Endothelial cell of umbilical vein (primary cell): ENCODE results near the gene PRPF40A. TPM values are rescaled to one million over a fixed set of nuclear protein-coding genes. Genes with fewer than 3 reads are reported as not detected.
"Not testable (repeated sequence)": the region's sequence is repeated elsewhere in the genome, so short reads cannot be mapped to it uniquely, and the experiment has no call there.

ENCODE experiments used
- BruUV-seq: library from RNA; stranded (reverse); fragments of 400-500 nt; replicated peaks from 2 replicates; lab custom pipeline; 2021; lab: Mats Ljungman, UMichigan
- CTCF ChIA-PET: fragments of 300-600, 350-600 bp; sonication (Branson Sonifier 250); formaldehyde crosslinking; loops from one replicate; lab custom pipeline; 2021; ENCODE audit warnings: antibody characterized with exemption, inconsistent platforms; lab: Charles Lee
- POLR2A ChIA-PET: fragments of 300-600, 350-600 bp; sonication (Branson Sonifier 250); formaldehyde crosslinking; loops from one replicate; lab custom pipeline; 2021; ENCODE audit warnings: antibody characterized with exemption, inconsistent platforms; lab: Charles Lee
- DNase-seq: peaks from one replicate; pipeline ENCODE4 v3.0.0-alpha.2; 2011; ENCODE audit warnings: low read depth, low spot score
- FAIRE-seq: peaks from 2 replicates; lab custom pipeline; 2011; peaks lifted over from hg19 to GRCh38; lab: Jason Lieb, UNC
- H2AFZ ChIP-seq: 2 replicates; pipeline ENCODE4 v1.6.0; 2012; ENCODE audit warnings: low read depth, low read length, control low read depth, inconsistent platforms
- H3K27ac ChIP-seq: 2 replicates; pipeline ENCODE4 v1.5.1; 2011; ENCODE audit warnings: low read depth, mild to moderate bottlenecking, control low read depth, low read length, moderate library complexity; ENCODE audit not compliant: insufficient read depth
- H3K27me3 ChIP-seq, 2 experiments: 2 replicates each; pipeline versions ENCODE4 v1.6.0 to v1.6.1; 2011; ENCODE audit warnings: low read length in 2 of 2, mixed read lengths in 1 of 2; ENCODE audit not compliant: control insufficient read depth in 2 of 2, insufficient read depth in 2 of 2
- H3K36me3 ChIP-seq, 2 experiments: 2 replicates in 1 of 2; 3 replicates in 1 of 2; pipeline ENCODE4 v1.5.1; 2011; ENCODE audit warnings: low read length in 2 of 2, mild to moderate bottlenecking in 1 of 2, moderate library complexity in 1 of 2; ENCODE audit not compliant: control insufficient read depth in 2 of 2, insufficient read depth in 2 of 2; ENCODE audit errors: extremely low read depth in 1 of 2
- H3K4me1 ChIP-seq: 3 replicates; pipeline ENCODE4 v1.5.1; 2011; ENCODE audit warnings: mild to moderate bottlenecking, low read length; ENCODE audit not compliant: control insufficient read depth, insufficient read depth; ENCODE audit errors: extremely low read depth
- H3K4me2 ChIP-seq: 2 replicates; pipeline ENCODE4 v1.6.1; 2011; ENCODE audit warnings: low read length, control low read depth, mixed read lengths; ENCODE audit not compliant: insufficient read depth
- H3K4me3 ChIP-seq, 3 experiments: fragments of 200-600 bp in 1 of 3; sonication (generic), shearing (Covaris generic) in 1 of 3; replicated peaks in 1 of 3; 2 replicates each; pipeline ENCODE4 v1.5.1; 2011 to 2016; ENCODE audit warnings: control low read depth in 3 of 3, low read length in 3 of 3, mild to moderate bottlenecking in 2 of 3, inconsistent platforms in 1 of 3, low read depth in 1 of 3, moderate library complexity in 1 of 3; ENCODE audit not compliant: insufficient read depth in 1 of 3
- H3K79me2 ChIP-seq: 2 replicates; pipeline ENCODE4 v1.6.0; 2012; ENCODE audit warnings: low read length, inconsistent platforms; ENCODE audit not compliant: control insufficient read depth, insufficient read depth
- H3K9ac ChIP-seq: replicated peaks from 2 replicates; pipeline ENCODE3; 2011; ENCODE audit warnings: low read length, control low read depth; ENCODE audit not compliant: insufficient read depth; ENCODE audit errors: extremely low read depth
- H3K9me1 ChIP-seq: replicated peaks from 3 replicates; pipeline ENCODE4 v1.6.0; 2011; ENCODE audit warnings: mild to moderate bottlenecking, low read length; ENCODE audit not compliant: control insufficient read depth, insufficient read depth; ENCODE audit errors: extremely low read depth
- H3K9me3 ChIP-seq: replicated peaks from 2 replicates; pipeline ENCODE4 v1.5.1; 2012; ENCODE audit warnings: low read length, inconsistent platforms; ENCODE audit not compliant: control insufficient read depth, insufficient read depth
- H4K20me1 ChIP-seq: replicated peaks from 2 replicates; pipeline ENCODE3; 2011; ENCODE audit warnings: mild to moderate bottlenecking, low read length; ENCODE audit not compliant: control insufficient read depth, insufficient read depth; ENCODE audit errors: extremely low read depth
- EZH2 ChIP-seq: IDR thresholded peaks from 2 replicates; pipeline ENCODE4 v1.6.1; 2012; ENCODE audit warnings: borderline replicate concordance, low read depth, mild to moderate bottlenecking, moderate library complexity, low read length, inconsistent platforms; ENCODE audit not compliant: severe bottlenecking
- FOS ChIP-seq: IDR thresholded peaks from 2 replicates; pipeline ENCODE4 v1.6.1; 2011; ENCODE audit warnings: mild to moderate bottlenecking, low read length, moderate library complexity, borderline replicate concordance; ENCODE audit not compliant: insufficient read depth
- GATA2 ChIP-seq: IDR thresholded peaks from 2 replicates; pipeline ENCODE4 v1.7.0; 2011; ENCODE audit warnings: low read depth, mild to moderate bottlenecking, moderate library complexity, mixed read lengths, low read length; ENCODE audit not compliant: insufficient read length, insufficient read depth
- JUN ChIP-seq: IDR thresholded peaks from 2 replicates; pipeline ENCODE4 v1.6.1; 2011; ENCODE audit warnings: borderline replicate concordance, low read depth; ENCODE audit not compliant: insufficient read length, insufficient read depth
- MYC ChIP-seq: IDR thresholded peaks from one replicate; pipeline ENCODE4 v1.6.1; 2011; ENCODE audit warnings: mild to moderate bottlenecking, low read depth, low read length
- POLR2A ChIP-seq: IDR thresholded peaks from 2 replicates; pipeline ENCODE4 v1.6.1; 2012; ENCODE audit warnings: low read depth, mild to moderate bottlenecking, control low read depth, low read length
- POLR2AphosphoS5 ChIP-seq: IDR thresholded peaks from 2 replicates; pipeline ENCODE4 v1.6.1; 2012; ENCODE audit warnings: low read depth, mild to moderate bottlenecking, control low read depth, low read length, moderate library complexity; ENCODE audit not compliant: insufficient read depth
- dilution Hi-C: fragments of 300-500 bp; cut with MboI; formaldehyde crosslinking; loops from one replicate; pipeline ENCODE4 v1.15.0; 2019; ENCODE audit warnings: low sequenced_read_pairs; ENCODE audit not compliant: extremely low pct_ligation_motif_present
- intact Hi-C: fragments of 100-400 bp; cut with micrococcal nuclease; formaldehyde crosslinking; loops from one replicate; pipeline ENCODE4 v1.10.0; 2022
- polyA plus RNA-seq, 4 experiments: library from polyadenylated mRNA; depleted of rRNA in 3 of 4; stranded (reverse) in 3 of 4; unstranded in 1 of 4; fragments of >200 nt; gene quantifications; 2 replicates each; pipeline versions ENCODE4 v1.2.1 to v1.2.3, GENCODE V29; 2011 to 2012; ENCODE audit warnings: missing spikeins in 1 of 4
- total RNA-seq: library from RNA; stranded (reverse); gene quantifications from 2 replicates; pipeline ENCODE4 v1.2.3, GENCODE V29; 2021
- TF ChIP-seq, protein P1 (sequence below): IDR thresholded peaks from 2 replicates; pipeline ENCODE4 v1.6.1; 2011; ENCODE audit not compliant: insufficient read depth, insufficient read length
- TF ChIP-seq, protein P2 (sequence below), 2 donors: IDR thresholded peaks; 1 replicate in 1 of 2; 2 replicates in 1 of 2; pipeline ENCODE4 v1.5.1; 2011; ENCODE audit warnings: low read length in 2 of 2, mild to moderate bottlenecking in 2 of 2, moderate library complexity in 2 of 2, control low read depth in 1 of 2, inconsistent platforms in 1 of 2, low read depth in 1 of 2; ENCODE audit not compliant: insufficient read depth in 1 of 2; ENCODE audit errors: extremely low read depth in 1 of 2

Gene PRPF40A
- total and polyA plus RNA-seq, 2 donors (not counting 3 experiments of a cell fraction or from before 2014, with no cell fraction given), result 58.2 to 123 TPM

GRCh38 chr2:152738438-152738837 lies 21.2 kb upstream of the PRPF40A start:
- ChIA-PET POLR2A (no interaction called here), CTCF (no interaction called here)
- DNase-seq (no peak), FAIRE-seq (no peak)
- Histone ChIP-seq H3K27me3 (no peaks in the 10 kb centered on the region), H3K4me1 (peaks cover 5% of the 10 kb centered on the region), H4K20me1 (no peaks in the 10 kb centered on the region), H3K36me3 (peaks cover 1 to 6% of the 10 kb centered on the region in 2 experiments), H3K9me3 (no peaks in the 10 kb centered on the region), H3K27ac (no peak overlapping the region), H3K9me1 (no peaks in the 10 kb centered on the region), H3K79me2 (no peaks in the 10 kb centered on the region), H3K4me3 (no peak overlapping the region), H3K9ac (no peak overlapping the region), H2AFZ (no peak overlapping the region), H3K4me2 (no peak overlapping the region)
- intact Hi-C loops (no loop called here), dilution Hi-C loops (no loop called here)
- TF ChIP-seq, protein P1, sequence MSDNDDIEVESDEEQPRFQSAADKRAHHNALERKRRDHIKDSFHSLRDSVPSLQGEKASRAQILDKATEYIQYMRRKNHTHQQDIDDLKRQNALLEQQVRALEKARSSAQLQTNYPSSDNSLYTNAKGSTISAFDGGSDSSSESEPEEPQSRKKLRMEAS, result no peak
- no peak for TF ChIP-seq MYC
- no peak for TF ChIP-seq EZH2
- TF ChIP-seq, protein P2, sequence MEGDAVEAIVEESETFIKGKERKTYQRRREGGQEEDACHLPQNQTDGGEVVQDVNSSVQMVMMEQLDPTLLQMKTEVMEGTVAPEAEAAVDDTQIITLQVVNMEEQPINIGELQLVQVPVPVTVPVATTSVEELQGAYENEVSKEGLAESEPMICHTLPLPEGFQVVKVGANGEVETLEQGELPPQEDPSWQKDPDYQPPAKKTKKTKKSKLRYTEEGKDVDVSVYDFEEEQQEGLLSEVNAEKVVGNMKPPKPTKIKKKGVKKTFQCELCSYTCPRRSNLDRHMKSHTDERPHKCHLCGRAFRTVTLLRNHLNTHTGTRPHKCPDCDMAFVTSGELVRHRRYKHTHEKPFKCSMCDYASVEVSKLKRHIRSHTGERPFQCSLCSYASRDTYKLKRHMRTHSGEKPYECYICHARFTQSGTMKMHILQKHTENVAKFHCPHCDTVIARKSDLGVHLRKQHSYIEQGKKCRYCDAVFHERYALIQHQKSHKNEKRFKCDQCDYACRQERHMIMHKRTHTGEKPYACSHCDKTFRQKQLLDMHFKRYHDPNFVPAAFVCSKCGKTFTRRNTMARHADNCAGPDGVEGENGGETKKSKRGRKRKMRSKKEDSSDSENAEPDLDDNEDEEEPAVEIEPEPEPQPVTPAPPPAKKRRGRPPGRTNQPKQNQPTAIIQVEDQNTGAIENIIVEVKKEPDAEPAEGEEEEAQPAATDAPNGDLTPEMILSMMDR (IDR thresholded peaks at IDR 0.05; ENCODE audit: extremely low read depth in 1 of 2, insufficient read depth in 1 of 2, low read depth in 1 of 2, low read length in 2 of 2), result no peak
- no peak for TF ChIP-seq GATA2
- no peak for TF ChIP-seq FOS
- no peak for TF ChIP-seq POLR2AphosphoS5
- no peak for TF ChIP-seq POLR2A
- no peak for TF ChIP-seq JUN
- no TSS peak for BruUV-seq

GRCh38 chr2:152737509-152737908 lies 20.2 kb upstream of the PRPF40A start:
- intact Hi-C loops, H3K9me3 ChIP-seq, FAIRE-seq, POLR2A ChIA-PET, H4K20me1 ChIP-seq, CTCF ChIA-PET, DNase-seq, H3K4me2 ChIP-seq, H3K4me1 ChIP-seq, H3K9me1 ChIP-seq, H3K36me3 ChIP-seq, H3K9ac ChIP-seq, H3K79me2 ChIP-seq, dilution Hi-C loops, H3K27ac ChIP-seq, H2AFZ ChIP-seq, H3K27me3 ChIP-seq, H3K4me3 ChIP-seq: not testable (repeated sequence)
- BruUV-seq, result TSS peak; percentile 6
